HepG2 (cell line): ENCODE data around the gene REP15. TPM values are rescaled to one million over a fixed set of nuclear protein-coding genes. Genes with fewer than 3 reads are reported as not detected.

Source experiments
- ATAC-seq: fragments of 200-7000 bp; cut with Tn5 transposase; 3 replicates; pipeline ENCODE4 v1.9.1; 2020; ENCODE audit warnings: mild to moderate bottlenecking, moderate library complexity
- BruUV-seq: library from RNA; stranded (reverse); fragments of 400-500 nt; replicated peaks from 2 replicates; lab custom pipeline; 2021; lab: Mats Ljungman, UMichigan
- CTCF ChIA-PET: fragments of 300-600 bp; formaldehyde crosslinking; extraction: SDS; loops from one replicate; lab custom pipeline; 2021; ENCODE audit warnings: low total read pairs, inconsistent platforms, low intra/inter-chr PET ratio; lab: Yijun Ruan, JAX
- POLR2A ChIA-PET: fragments of 350-600 bp; sonication (Branson Sonifier 250); formaldehyde crosslinking; loops from one replicate; lab custom pipeline; 2020; ENCODE audit warnings: antibody characterized with exemption, inconsistent platforms; lab: Yijun Ruan, JAX
- DNase-seq: peaks from one replicate; pipeline ENCODE4 v3.0.0-alpha.2; 2015; ENCODE audit warnings: low spot score
- FAIRE-seq: peaks from 3 replicates; lab custom pipeline; 2011; peaks lifted over from hg19 to GRCh38; lab: Jason Lieb, UNC
- H2AFZ ChIP-seq: one replicate; pipeline ENCODE4 v1.6.1; 2011; ENCODE audit warnings: low read length, inconsistent platforms
- H3K27ac ChIP-seq: fragments of 300-600 bp; 3 replicates; pipeline ENCODE4 v1.8.0; 2011; ENCODE audit warnings: mixed run types, mild to moderate bottlenecking, mixed read lengths, low read length, inconsistent platforms; ENCODE audit not compliant: insufficient read depth; ENCODE audit errors: extremely low read length
- H3K27me3 ChIP-seq, 2 experiments: fragments of 200-600 bp in 1 of 2; 2 replicates in 1 of 2; 3 replicates in 1 of 2; pipeline versions ENCODE4 v1.6.0 to v1.8.0; 2011; ENCODE audit warnings: low read length in 2 of 2, mild to moderate bottlenecking in 2 of 2, moderate library complexity in 2 of 2, inconsistent platforms in 1 of 2; ENCODE audit not compliant: insufficient read depth in 2 of 2, control insufficient read depth in 1 of 2
- H3K36me3 ChIP-seq, 2 experiments: fragments of 200-600 bp in 1 of 2; replicated peaks in 1 of 2; 2 replicates in 1 of 2; 3 replicates in 1 of 2; pipeline versions ENCODE4 v1.5.1 to v1.8.0; 2011; ENCODE audit warnings: low read length in 2 of 2, inconsistent platforms in 1 of 2; ENCODE audit not compliant: insufficient read depth in 2 of 2, control insufficient read depth in 1 of 2
- H3K4me1 ChIP-seq: 2 replicates; pipeline ENCODE4 v1.5.1; 2012; ENCODE audit warnings: low read length, inconsistent platforms; ENCODE audit not compliant: insufficient read depth
- H3K4me2 ChIP-seq: 2 replicates; pipeline ENCODE4 v1.6.0; 2011; ENCODE audit warnings: low read depth, low read length, inconsistent platforms
- H3K4me3 ChIP-seq, 3 experiments: fragments of 200-600 bp in 1 of 3; sonication (generic), shearing (Covaris generic) in 1 of 3; replicated peaks in 1 of 3; 2 replicates each; pipeline ENCODE4 v1.5.1; 2011 to 2016; ENCODE audit warnings: low read length in 3 of 3, inconsistent platforms in 2 of 3, low read depth in 2 of 3, mild to moderate bottlenecking in 2 of 3, control low read depth in 1 of 3, mixed read lengths in 1 of 3; ENCODE audit not compliant: insufficient read depth in 1 of 3
- H3K79me2 ChIP-seq: one replicate; pipeline ENCODE4 v1.6.1; 2011; ENCODE audit warnings: low read length, inconsistent platforms; ENCODE audit not compliant: insufficient read depth
- H3K9ac ChIP-seq: 2 replicates; pipeline ENCODE4 v1.6.0; 2011; ENCODE audit warnings: mild to moderate bottlenecking, low read depth, low read length, inconsistent platforms; ENCODE audit not compliant: insufficient read depth
- H3K9me3 ChIP-seq: 2 replicates; pipeline ENCODE4 v1.5.1; 2012; ENCODE audit warnings: mild to moderate bottlenecking, low read length
- H4K20me1 ChIP-seq: 2 replicates; pipeline ENCODE4 v1.6.0; 2011; ENCODE audit warnings: inconsistent platforms, mild to moderate bottlenecking, low read length, moderate library complexity; ENCODE audit not compliant: insufficient read depth
- GPBP1L1 ChIP-seq: sonication (generic); formaldehyde crosslinking; IDR thresholded peaks from 2 replicates; pipeline ENCODE4 v1.5.0; 2020; ENCODE audit warnings: mild to moderate bottlenecking, missing genetic modification reagents
- KAT8 ChIP-seq: IDR thresholded peaks from 2 replicates; pipeline ENCODE4 v1.6.1; 2016; ENCODE audit warnings: missing genetic modification reagents, missing compliant biosample characterization
- MAX ChIP-seq: IDR thresholded peaks from 2 replicates; pipeline ENCODE4 v1.6.1; 2012; ENCODE audit warnings: inconsistent platforms
- SP2 ChIP-seq: sonication (generic); formaldehyde crosslinking; IDR thresholded peaks from 2 replicates; pipeline ENCODE4 v1.5.1; 2020; ENCODE audit warnings: mild to moderate bottlenecking, missing genetic modification reagents
- ZNF124 ChIP-seq: sonication (generic); formaldehyde crosslinking; IDR thresholded peaks from 2 replicates; pipeline ENCODE4 v1.4.0; 2020; ENCODE audit warnings: missing genetic modification reagents
- ZNF138 ChIP-seq: sonication (generic); formaldehyde crosslinking; IDR thresholded peaks from 2 replicates; pipeline ENCODE4 v1.5.0; 2020; ENCODE audit warnings: mild to moderate bottlenecking, low read depth, missing genetic modification reagents
- ZNF256 ChIP-seq: sonication (generic); formaldehyde crosslinking; conservative IDR thresholded peaks from 2 replicates; pipeline ENCODE4 v1.4.0; 2020; ENCODE audit warnings: missing genetic modification reagents
- ZNF883 ChIP-seq: sonication (generic); formaldehyde crosslinking; IDR thresholded peaks from 2 replicates; pipeline ENCODE4 v1.5.1; 2020; ENCODE audit warnings: mild to moderate bottlenecking, missing genetic modification reagents; ENCODE audit errors: not compliant biosample characterization
- WGBS: methylation state at CpG from one replicate; pipeline ENCODE4 v1.1.6; 2017; ENCODE audit warnings: low lambda C conversion rate; 5-methylcytosine and 5-hydroxymethylcytosine counted together
- in situ Hi-C: cut with HindIII; loops from 2 replicates; pipeline ENCODE4 v1.10.0; 2017; ENCODE audit warnings: low pct_unique_long_range_greater_than_20kb; ENCODE audit not compliant: extremely low pct_ligation_motif_present
- intact Hi-C: fragments of 100-400 bp; cut with micrococcal nuclease; formaldehyde crosslinking; loops from one replicate; pipeline ENCODE4 v1.10.0; 2022; ENCODE audit not compliant: unreplicated experiment
- polyA plus RNA-seq, 8 experiments: library from polyadenylated mRNA; depleted of rRNA in 3 of 8; stranded (reverse) in 7 of 8; unstranded in 1 of 8; fragments of >200 nt; fragmentation: Illumina TruSeq in 4 of 8; extraction: Trizol in 4 of 8; gene quantifications; 2 replicates each; pipeline versions ENCODE4 v1.2.1 to v1.2.3, GENCODE V29; 2011 to 2016; ENCODE audit warnings: low read depth in 4 of 8, missing spikeins in 1 of 8, mixed read lengths in 1 of 8; ENCODE audit not compliant: insufficient read depth in 1 of 8
- total RNA-seq, 5 experiments: library from RNA; depleted of rRNA; stranded (reverse); fragments of >200 nt; fragmentation: Illumina TruSeq; extraction: Trizol; gene quantifications; 2 replicates each; pipeline ENCODE4 v1.2.3, GENCODE V29; 2016; ENCODE audit warnings: low read depth in 1 of 5
- TF ChIP-seq, protein P1 (sequence below): IDR thresholded peaks from 2 replicates; pipeline ENCODE4 v1.6.1; 2016; ENCODE audit warnings: missing compliant biosample characterization, missing genetic modification reagents, borderline replicate concordance

Gene REP15
- total and polyA plus RNA-seq, 2 of the 13 experiments (the other 11 are each of a cell fraction or from before 2014, with no cell fraction given) = 0.12 to 0.64 TPM

DNA sequence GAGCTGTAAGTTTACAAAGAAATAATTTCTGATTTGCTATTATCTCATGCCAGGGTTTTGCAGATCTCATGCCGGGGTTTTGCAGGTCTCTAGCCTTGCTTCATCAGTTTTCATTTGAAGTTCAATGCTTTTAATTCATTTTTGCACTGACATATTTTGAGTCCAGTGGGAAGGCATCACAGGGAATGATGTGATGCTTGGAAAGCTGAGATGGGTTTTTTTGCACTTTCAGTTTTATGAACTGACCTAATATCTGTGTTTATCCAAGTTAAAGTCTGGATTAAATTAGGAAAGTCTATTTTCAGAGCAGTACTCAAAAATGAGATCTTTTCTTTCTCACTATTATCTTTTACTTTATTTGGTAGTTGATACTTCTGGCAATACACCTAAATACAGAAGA lies 23.6 kb upstream of the REP15 start:
- no TSS peak for BruUV-seq
- no peaks in the 10 kb centered on the region for H4K20me1 ChIP-seq
- no peaks in the 10 kb centered on the region for H3K9me3 ChIP-seq
- H2AFZ ChIP-seq = no peak overlapping the region
- CTCF ChIA-PET = no interaction called here
- DNase-seq (no peak), ATAC-seq (no peak), FAIRE-seq (no peak)
- H3K27ac ChIP-seq = no peak overlapping the region
- H3K4me1 ChIP-seq = no peaks in the 10 kb centered on the region
- in situ Hi-C loops (no loop called here), intact Hi-C loops (no loop called here)
- POLR2A ChIA-PET = no interaction called here
- 95% methylated on average over 1 of the region's 1 CpG for WGBS
- no peak overlapping the region for H3K4me2 ChIP-seq
- H3K27me3 ChIP-seq = no peaks in the 10 kb centered on the region
- no peak overlapping the region for H3K9ac ChIP-seq
- peaks cover 7 to 15% of the 10 kb centered on the region in 2 experiments; a peak in 3 of 5 replicates for H3K36me3 ChIP-seq
- no peak for TF ChIP-seq GPBP1L1 (CRISPR knock-in tag)
- no peak for TF ChIP-seq ZNF256
- TF ChIP-seq MAX = no peak
- no peak for TF ChIP-seq KAT8 (CRISPR knock-in tag)
- no peak for TF ChIP-seq SP2
- no peak for TF ChIP-seq ZNF883 (CRISPR knock-in tag)
- TF ChIP-seq, protein P1, sequence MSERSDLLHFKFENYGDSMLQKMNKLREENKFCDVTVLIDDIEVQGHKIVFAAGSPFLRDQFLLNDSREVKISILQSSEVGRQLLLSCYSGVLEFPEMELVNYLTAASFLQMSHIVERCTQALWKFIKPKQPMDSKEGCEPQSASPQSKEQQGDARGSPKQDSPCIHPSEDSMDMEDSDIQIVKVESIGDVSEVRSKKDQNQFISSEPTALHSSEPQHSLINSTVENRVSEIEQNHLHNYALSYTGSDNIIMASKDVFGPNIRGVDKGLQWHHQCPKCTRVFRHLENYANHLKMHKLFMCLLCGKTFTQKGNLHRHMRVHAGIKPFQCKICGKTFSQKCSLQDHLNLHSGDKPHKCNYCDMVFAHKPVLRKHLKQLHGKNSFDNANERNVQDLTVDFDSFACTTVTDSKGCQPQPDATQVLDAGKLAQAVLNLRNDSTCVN (CRISPR knock-in tag) = no peak
- TF ChIP-seq ZNF124 (CRISPR knock-in tag) = no peak
- TF ChIP-seq ZNF138 = no peak
- TF ChIP-seq, all 625 proteins: peak for 0
- Histone ChIP-seq H3K4me3 (no peak overlapping the region), H3K79me2 (no peaks in the 10 kb centered on the region)
